ENCODE data around the gene CBFA2T2.

DNA sequence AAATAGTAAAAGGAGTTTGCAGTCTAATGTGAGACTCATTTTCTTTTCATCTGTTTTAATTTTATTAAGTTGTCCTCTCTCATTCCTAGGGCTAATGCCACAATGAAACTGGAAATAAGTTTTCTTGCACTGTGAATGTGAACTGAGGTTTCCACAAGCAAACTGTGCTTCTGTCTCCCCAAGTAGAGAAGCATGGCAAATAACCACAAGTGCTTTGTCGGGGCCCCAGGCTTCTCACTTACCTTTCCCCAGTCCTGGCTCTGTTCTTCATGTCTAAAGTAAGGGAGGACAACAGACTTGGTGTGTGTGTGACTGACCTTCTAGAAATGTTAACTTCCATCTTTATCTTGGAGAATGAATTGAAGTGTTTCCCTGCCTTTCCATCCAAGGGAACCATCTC, 80.8 kb downstream of the CBFA2T2 start:
- TF ChIP-seq GATA2 (IDR thresholded peaks at IDR 0.05; ENCODE audit: low read depth, low read length) (no peak), GATA3 (IDR thresholded peaks at IDR 0.05; ENCODE audit: low read depth, low read length) (no peak)
